WI38 (cell line): Measurements from ENCODE around the gene BCAS2.

Experiments used
- H3K4me3 ChIP-seq: 2 replicates; pipeline ENCODE4 v1.5.1; 2011; ENCODE audit warnings: low read depth, mild to moderate bottlenecking, control low read depth, low read length
- CTCF ChIP-seq: IDR thresholded peaks from 2 replicates; pipeline ENCODE4 v1.5.1; 2012; ENCODE audit warnings: low read depth, mild to moderate bottlenecking, control low read depth, low read length

Gene BCAS2

GRCh38 chr1:114559356-114559755 is 22.1 kb downstream of the BCAS2 start:
- no peak for TF ChIP-seq CTCF
- no peak overlapping the region for H3K4me3 ChIP-seq

- no peak for TF ChIP-seq CTCF
- no peak overlapping the region for H3K4me3 ChIP-seq
Measured at GRCh38 chr1:114558544-114558943, 22.9 kb downstream of the BCAS2 start.

DNA sequence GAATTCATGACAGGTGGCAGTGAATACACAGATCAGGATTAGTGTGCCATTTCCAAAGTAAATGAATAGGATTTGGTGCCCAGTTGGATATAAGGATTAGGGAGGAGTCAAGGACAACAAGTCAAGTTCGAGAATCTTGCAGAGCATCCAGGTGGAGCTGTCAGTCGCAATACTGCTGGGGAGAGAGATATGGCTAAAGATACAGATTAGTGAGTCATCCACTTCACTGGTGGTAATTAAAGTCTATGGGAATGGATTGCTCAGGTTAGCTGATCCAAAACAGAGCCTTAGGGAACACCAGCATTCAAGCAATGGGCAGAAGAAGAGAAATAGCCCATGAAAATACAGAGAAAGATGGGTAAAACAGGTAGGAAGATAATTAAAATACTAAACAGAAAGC is 26.8 kb downstream of the BCAS2 start:
- no peak for TF ChIP-seq CTCF
- H3K4me3 ChIP-seq: no peak overlapping the region

DNA sequence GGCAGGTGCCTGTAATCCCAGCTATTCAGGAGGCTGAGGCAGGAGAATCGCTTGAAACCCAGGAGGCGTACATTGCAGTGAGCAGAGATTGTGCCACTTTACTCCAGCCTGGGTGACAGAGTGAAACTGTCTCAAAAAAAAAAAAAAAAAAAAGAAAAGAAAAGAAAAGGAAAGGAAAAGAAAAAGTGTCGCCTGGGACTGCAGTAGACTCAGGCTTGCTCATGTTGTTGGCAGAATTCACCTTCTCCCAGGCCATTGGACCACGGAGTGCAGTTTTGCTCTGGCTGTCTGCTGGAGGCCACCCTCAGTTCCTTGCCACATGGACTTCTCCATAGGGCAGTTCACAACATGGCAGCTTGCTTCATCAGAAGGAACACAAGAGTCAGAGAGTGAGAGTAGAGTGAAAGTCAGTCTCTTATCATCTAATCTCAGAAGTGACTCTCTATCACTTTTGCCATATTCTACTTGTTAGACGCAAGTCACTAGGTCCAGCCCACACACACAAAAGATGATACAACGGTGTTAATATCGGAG is 29.2 kb downstream of the BCAS2 start:
- H3K4me3 ChIP-seq: no peak overlapping the region
- TF ChIP-seq CTCF: no peak

DNA sequence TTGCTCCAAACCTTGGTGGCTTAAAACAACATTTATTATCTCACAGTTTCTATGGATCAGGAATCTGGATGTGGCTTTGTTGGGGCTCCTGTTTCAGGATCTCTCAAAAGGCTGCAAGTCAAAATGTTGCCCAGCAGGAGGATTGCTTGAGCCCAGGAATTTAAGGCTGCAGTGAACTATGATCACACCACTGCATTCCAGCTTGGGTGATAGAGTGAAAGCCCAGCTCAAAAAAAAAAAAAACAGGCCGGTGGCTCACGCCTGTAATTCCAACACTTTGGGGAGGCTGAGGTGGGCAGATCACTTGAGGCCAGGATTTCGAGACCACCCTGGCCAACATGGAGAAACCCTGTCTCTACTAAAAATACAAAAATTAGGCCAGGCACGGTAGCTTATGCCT is 30.0 kb downstream of the BCAS2 start:
- no peak overlapping the region for H3K4me3 ChIP-seq
- TF ChIP-seq CTCF: no peak

- TF ChIP-seq CTCF: no peak
Measured at GRCh38 chr1:114550336-114550735, 31.1 kb downstream of the BCAS2 start.

GRCh38 chr1:114549137-114549536 is 32.3 kb downstream of the BCAS2 start:
- no peak for TF ChIP-seq CTCF
- H3K4me3 ChIP-seq: no peak overlapping the region

More at GRCh38 chr1:114550336-114550735, 31.1 kb downstream of the BCAS2 start:
- no peak overlapping the region for H3K4me3 ChIP-seq
